ENCODE measurements around the gene ZNF580. TPM values are rescaled to one million over a fixed set of nuclear protein-coding genes. Genes with fewer than 3 reads are reported as not detected.

Gene ZNF580
- total and polyA plus RNA-seq, 9 of the 15 experiments (the other 6 are each of a cell fraction or from before 2014, with no cell fraction given), result 2.3 to 47.4 (median 6.0) TPM

DNA sequence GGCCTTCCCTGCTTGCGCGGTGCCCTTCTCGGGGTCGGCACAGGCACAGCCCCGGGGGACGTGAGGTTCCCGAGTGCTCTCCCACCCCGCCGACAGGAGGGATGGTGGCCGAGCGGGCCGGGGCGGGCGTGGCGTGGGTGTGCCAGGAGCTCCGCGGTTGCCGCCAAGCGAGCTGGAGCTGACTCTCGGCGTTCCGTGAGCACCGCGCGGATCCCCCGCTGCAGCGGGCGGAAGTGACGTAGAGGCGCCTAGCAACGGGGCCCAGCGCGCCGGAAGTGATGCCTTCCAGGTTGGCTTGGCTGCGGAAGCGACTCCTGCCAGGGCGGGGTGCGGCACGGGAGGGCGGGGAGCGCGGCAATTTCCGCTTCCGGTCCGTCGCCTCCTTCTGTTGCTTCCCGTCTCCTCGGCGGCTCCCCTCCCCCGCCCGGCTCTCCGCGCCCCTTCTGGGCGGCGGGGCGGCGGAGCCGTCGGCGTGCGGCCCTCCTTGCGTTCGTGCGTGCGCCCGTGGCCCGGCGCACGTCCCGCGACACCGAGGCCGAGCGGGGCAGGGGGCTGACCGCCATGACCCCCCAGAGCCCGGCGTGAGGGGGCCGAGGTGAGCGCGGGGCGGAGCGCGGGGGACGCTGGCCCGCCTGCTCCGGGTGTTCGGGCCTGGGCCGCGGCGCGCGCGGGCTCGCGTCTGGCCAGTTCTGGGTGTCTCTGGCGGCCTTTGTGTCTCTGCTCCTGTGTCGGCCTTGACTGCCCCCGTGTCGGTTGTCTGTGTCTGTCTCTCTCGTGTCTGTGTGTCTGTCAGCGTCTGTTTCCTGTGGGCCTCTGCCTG lies 34.2 kb downstream of the ZNF580 start, which contains the start of gene EPN1 (continued):
- TF ChIP-seq MTA1 (IDR thresholded peaks at IDR 0.05; ENCODE audit: borderline replicate concordance) (peak; percentile 88), CBFA2T2 (conservative IDR thresholded peaks at IDR 0.05) (no peak), CHD2 (IDR thresholded peaks at IDR 0.05; ENCODE audit: low read depth, low read length) (0 out of 2 replicates have a peak, but pooled peaks have one; percentile 35), POLR2H (tag; IDR thresholded peaks at IDR 0.05; ENCODE audit: low read depth) (peak; percentile 55; the same call in 1 of the 2 replicates)
- TF ChIP-seq, protein P1, sequence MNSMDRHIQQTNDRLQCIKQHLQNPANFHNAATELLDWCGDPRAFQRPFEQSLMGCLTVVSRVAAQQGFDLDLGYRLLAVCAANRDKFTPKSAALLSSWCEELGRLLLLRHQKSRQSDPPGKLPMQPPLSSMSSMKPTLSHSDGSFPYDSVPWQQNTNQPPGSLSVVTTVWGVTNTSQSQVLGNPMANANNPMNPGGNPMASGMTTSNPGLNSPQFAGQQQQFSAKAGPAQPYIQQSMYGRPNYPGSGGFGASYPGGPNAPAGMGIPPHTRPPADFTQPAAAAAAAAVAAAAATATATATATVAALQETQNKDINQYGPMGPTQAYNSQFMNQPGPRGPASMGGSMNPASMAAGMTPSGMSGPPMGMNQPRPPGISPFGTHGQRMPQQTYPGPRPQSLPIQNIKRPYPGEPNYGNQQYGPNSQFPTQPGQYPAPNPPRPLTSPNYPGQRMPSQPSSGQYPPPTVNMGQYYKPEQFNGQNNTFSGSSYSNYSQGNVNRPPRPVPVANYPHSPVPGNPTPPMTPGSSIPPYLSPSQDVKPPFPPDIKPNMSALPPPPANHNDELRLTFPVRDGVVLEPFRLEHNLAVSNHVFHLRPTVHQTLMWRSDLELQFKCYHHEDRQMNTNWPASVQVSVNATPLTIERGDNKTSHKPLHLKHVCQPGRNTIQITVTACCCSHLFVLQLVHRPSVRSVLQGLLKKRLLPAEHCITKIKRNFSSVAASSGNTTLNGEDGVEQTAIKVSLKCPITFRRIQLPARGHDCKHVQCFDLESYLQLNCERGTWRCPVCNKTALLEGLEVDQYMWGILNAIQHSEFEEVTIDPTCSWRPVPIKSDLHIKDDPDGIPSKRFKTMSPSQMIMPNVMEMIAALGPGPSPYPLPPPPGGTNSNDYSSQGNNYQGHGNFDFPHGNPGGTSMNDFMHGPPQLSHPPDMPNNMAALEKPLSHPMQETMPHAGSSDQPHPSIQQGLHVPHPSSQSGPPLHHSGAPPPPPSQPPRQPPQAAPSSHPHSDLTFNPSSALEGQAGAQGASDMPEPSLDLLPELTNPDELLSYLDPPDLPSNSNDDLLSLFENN (IDR thresholded peaks at IDR 0.05; ENCODE audit: low read depth in 2 of 2, low read length in 2 of 2), result no peak
- TF ChIP-seq, protein P2, sequence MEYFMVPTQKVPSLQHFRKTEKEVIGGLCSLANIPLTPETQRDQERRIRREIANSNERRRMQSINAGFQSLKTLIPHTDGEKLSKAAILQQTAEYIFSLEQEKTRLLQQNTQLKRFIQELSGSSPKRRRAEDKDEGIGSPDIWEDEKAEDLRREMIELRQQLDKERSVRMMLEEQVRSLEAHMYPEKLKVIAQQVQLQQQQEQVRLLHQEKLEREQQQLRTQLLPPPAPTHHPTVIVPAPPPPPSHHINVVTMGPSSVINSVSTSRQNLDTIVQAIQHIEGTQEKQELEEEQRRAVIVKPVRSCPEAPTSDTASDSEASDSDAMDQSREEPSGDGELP (CRISPR knock-in tag; IDR thresholded peaks at IDR 0.05; ENCODE audit: borderline replicate concordance), result peak; percentile 81
- TF ChIP-seq, protein P3, sequence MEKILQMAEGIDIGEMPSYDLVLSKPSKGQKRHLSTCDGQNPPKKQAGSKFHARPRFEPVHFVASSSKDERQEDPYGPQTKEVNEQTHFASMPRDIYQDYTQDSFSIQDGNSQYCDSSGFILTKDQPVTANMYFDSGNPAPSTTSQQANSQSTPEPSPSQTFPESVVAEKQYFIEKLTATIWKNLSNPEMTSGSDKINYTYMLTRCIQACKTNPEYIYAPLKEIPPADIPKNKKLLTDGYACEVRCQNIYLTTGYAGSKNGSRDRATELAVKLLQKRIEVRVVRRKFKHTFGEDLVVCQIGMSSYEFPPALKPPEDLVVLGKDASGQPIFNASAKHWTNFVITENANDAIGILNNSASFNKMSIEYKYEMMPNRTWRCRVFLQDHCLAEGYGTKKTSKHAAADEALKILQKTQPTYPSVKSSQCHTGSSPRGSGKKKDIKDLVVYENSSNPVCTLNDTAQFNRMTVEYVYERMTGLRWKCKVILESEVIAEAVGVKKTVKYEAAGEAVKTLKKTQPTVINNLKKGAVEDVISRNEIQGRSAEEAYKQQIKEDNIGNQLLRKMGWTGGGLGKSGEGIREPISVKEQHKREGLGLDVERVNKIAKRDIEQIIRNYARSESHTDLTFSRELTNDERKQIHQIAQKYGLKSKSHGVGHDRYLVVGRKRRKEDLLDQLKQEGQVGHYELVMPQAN (IDR thresholded peaks at IDR 0.05; ENCODE audit: borderline replicate concordance), result 0 out of 2 replicates have a peak, but pooled peaks have one; percentile 43
- TF ChIP-seq, protein P4, sequence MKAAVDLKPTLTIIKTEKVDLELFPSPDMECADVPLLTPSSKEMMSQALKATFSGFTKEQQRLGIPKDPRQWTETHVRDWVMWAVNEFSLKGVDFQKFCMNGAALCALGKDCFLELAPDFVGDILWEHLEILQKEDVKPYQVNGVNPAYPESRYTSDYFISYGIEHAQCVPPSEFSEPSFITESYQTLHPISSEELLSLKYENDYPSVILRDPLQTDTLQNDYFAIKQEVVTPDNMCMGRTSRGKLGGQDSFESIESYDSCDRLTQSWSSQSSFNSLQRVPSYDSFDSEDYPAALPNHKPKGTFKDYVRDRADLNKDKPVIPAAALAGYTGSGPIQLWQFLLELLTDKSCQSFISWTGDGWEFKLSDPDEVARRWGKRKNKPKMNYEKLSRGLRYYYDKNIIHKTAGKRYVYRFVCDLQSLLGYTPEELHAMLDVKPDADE (conservative IDR thresholded peaks at IDR 0.05; ENCODE audit: control insufficient read depth, low read depth, low read length), result peak; percentile 79
